ENCODE data around the gene PDE11A.

The PDE11A gene

DNA sequence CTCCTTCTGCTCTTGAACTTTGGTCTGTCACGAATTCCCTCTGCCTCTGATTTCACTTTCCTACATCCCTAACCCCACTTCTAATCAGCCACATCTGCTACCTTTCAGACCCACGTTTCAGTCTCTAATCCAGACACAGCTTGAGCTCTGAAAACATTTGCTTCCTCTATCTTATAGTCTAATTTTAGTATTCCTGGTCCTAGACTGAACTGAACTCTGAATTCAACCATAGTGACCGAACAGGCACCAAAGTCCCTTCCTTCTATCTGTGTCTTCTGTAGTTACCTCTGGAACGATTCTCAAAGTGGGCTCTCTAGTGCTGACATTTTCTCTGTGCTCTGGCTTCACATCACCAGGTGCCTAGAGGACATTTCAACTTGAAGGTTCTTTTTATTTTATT lies 156.2 kb downstream of the PDE11A start:
- no peak for DNase-seq

DNA sequence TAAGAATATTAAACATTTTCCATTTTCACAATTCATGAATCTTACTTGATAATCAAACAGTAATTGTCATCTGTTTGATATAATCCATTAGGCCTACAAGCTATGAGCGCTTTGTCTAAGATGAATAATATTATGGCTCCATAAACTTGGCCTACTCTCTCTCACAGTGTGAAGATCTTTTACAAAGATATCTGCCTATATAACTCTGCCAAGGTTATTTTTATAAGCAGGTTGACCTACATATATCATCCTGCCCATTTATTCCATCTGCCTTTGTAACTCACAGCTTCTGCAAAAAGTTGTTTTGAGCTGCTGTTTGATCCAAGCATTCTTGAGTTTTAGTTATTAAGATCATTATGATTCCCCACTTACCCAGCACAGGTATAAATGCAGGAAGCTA lies 158.3 kb downstream of the PDE11A start:
- DNase-seq, result no peak

DNA sequence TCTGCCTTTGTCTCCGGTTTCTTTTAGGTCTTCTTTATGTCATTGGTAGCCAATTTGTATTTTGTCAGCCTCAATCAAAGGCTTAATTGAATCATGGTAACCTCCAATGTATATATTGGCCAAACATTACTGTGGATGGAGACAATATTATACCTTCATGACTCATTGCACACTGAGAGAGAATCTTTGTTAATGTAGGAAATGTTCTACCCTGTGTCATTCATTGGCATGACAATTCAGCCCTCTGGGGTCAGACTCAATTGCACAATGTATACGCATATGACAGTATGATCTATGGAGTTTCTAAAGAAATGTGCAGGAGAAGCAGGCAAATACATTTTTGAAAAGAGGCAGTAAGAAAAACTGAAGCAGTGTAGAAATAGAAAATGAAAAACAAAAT lies 162.6 kb downstream of the PDE11A start:
- no peak for DNase-seq

DNA sequence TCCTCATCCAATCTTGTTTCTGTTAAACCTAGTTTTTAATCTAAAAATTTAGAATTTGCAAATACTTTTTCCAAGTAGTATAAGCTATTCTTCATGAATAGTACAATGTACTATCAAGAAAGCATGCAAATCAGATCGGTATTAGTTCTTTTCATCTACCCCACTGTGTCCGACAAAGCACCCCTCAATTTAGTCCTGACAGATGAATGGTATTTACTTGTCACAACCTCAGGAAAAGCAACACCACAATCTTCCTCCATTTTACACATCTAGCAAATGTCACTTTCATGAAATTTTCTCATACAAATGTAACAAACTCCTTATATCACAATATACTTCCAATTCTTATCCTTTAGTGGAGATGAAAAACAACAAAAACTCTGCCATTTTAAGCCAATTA lies 163.8 kb downstream of the PDE11A start:
- no peak for DNase-seq

DNA sequence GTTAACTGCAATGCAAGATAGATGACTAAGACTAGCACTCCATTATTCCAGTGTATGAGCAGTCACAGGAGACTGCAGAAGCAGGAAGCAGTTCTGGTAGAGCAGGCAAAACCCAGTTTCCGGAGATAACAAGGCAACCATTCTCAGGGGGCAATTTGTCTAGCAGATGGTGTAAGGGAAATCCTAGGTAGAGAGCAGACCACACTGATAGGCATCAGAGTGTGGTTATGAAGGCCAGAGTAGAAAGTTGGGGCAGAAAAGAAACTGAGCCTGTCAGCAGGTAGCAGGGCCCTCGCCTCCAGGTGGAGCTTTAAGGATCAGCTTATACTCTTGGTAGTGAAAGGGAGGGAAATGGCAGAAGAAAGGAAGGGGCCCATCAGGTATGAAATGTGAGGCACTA lies 164.4 kb downstream of the PDE11A start:
- DNase-seq, result no peak

DNA sequence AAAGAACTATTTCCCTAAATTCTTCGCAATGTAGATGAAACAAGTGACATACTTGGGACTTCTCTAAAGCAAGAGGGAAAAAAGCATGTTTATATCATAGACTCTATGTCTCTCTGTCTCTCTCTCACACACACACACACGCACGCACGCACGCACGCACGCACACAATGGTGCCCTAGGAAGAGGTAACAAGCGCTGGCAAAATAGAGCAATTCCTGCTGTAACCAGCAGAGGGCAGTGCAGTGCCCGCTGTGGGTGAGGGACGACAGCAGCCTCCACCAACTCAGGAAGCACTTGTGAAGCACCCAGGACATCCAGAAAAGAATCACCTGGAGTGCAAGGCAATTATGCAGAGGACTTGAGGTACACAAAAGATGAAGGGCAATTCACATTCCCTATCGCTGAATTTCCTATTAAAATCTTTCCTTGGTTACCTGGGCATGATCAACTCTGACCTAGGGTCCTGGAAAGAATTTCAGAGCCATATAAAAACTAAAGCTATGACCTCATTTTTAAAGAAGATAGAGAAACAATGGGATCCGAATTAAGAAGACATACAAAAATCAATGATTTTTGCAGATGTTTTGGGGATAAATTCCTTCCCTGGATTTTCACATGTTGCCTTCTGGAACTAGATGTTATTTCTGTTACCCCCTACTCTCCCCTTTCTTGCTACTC lies 166.4 kb downstream of the PDE11A start:
- DNase-seq, result peak; percentile 49

DNA sequence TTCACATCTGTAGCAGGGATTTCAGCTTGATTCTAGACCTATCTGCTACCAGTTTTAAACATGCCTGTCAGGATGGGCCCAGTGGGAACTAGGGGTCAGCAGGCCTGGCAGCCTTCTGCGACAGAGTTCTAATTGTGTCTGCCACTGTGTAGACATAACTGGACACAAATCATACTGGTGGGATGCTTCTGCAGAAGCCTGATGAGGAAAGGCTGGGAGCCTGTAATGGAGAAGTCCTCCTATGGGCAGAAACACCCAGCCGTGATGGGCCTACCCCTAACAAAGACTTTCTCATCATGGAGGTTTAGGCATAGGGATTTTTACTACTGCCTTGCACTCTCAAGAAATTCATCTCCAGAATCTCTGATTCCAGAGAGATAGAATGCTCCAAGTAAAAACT lies 166.9 kb downstream of the PDE11A start:
- DNase-seq, result no peak

DNA sequence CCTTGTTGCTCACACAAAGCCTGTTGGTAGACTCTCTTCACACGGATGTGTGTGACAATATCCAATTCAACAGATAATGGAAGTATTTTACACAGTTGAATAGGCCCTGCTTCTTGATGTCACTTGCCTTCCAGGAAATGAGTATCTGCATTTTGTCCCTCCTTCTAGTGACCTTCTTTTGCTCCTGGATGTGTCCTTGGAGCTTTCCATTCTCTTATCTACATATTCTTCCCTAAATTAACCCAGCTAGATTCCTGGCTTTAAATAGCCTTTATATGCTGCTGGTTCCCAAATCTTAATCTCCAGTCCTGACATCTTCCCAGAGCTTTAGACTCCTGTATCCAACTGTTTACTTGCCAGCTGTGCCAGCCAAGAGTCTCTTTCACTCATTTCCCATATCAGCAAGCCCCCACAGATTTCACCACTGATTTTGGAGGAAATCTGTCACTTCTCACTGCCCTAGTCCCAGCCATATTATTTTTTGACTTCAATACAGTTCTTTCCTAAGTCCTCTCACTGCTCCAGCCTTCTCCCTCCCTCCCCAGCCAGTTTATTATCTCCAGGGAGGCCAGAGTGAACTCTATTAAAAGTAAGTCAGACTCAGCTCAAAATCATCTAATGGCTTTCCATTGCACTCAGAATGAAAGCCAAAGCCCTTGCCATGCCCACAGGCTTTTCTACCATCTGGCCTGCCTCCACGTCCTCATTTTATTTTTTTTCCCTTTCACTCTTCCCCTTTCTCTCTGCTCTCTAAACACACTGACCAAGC lies 170.0 kb downstream of the PDE11A start:
- no peak for DNase-seq

DNA sequence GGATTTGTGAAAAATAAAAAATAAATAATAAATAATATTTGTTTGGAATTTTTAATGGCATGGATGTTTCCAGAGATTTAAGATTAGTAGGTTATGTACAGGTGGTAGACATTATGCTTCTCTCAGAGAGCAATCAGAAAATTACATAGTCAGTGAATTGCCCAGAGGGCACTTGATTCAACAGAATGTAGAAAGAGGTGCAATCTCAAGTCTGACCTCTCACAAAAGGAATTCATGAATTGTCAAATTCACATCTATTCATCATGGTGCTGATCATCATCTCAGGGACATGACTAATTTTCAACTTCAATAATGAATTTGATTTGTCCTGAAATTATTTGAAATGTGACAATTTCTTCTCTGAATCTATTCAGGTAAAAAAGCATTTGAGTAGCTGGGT lies 172.5 kb downstream of the PDE11A start:
- no peak for DNase-seq

DNA sequence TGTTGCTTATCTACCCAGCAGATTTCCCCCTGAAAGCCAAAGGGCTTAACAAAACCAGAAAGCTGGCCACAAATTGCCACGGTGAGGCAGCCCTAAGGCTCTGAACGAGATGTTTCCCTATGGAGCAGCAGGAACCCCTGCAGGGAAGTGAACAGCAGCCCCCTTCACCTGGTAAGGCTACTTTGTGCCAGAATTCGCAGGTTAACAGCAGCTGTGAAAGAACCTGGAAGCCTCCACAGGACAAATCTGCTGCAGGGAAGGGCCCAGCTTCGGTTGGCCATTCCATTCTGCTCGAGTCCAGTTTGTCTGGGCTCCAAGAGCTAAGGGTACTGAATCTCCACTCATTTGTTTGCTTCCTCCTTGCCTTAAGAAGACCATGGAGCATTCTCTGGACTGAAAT lies 175.3 kb downstream of the PDE11A start:
- no peak for DNase-seq

DNA sequence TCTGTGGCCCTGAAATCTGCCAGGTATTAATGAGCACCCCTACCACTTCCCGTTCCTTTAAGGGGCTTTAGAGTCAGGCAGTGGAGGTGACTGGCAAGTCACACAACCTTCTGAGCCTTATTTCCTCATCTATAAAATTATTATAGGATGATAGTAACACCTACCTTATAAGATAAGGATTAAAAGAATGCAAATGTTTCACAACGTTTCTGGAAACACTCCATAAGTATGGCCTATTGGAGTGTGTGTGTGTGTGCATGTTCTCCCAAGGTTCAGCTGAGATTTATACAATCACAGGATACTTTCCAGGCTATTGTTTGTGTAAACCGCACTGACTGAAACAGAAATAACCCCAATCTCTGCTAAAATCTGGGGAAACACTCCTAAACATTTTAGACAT lies 176.0 kb downstream of the PDE11A start:
- no peak for DNase-seq

DNA sequence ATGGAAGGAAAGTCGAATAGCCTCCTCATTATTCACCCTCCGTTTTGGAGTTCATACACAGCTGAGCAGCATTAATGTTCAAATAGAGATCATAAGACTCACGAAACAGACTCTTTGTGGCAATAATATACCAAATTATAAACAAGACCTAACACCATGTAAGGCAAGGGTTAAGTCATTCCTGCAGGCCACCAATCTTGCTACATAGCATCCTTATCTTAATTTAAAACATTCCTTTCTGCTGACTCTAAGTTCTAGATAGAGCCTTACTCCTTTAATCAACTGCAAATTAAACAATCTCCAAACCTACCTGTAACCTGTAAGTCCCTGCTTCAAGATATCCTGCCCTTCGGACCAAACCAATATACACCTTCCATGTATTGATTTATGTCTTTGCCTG lies 178.0 kb downstream of the PDE11A start:
- DNase-seq, result no peak

DNA sequence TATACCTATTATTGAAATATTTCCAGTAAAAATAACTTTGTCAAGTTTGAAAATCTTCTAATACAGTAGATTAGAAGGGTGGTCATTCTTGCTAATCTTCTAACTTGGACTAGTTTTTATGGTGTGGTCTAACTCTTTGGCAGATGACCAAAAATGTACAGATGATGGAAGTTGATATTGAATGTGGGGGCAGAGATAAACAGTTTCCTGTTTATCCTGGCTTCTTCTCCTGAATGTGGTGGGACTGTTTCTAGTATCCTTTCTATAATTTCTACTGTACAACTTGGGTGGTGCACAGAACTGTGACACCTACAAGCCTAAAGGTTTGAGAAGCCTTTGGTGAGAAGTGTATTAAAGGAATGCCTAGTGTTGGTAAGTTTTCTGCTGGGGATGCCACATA lies 178.7 kb downstream of the PDE11A start:
- DNase-seq, result no peak

DNA sequence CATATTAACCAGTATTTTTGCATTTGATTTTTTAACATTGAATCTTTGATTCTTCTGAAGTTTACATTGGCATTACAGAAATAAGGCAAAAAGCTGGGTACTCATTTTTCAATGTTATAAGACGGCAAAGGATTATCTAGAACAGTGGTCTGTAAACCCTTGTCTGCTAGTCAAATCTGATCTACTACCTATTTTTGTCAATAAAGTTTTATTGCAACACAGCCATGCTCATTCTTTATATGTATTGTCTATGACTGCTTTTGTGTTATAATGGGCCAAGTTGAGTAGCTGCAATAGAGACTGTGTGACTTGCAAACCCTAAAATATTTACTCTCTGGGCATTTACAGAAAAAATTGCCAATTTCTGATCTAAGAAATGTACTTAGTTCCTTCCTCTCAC lies 181.0 kb downstream of the PDE11A start:
- DNase-seq, result no peak

DNA sequence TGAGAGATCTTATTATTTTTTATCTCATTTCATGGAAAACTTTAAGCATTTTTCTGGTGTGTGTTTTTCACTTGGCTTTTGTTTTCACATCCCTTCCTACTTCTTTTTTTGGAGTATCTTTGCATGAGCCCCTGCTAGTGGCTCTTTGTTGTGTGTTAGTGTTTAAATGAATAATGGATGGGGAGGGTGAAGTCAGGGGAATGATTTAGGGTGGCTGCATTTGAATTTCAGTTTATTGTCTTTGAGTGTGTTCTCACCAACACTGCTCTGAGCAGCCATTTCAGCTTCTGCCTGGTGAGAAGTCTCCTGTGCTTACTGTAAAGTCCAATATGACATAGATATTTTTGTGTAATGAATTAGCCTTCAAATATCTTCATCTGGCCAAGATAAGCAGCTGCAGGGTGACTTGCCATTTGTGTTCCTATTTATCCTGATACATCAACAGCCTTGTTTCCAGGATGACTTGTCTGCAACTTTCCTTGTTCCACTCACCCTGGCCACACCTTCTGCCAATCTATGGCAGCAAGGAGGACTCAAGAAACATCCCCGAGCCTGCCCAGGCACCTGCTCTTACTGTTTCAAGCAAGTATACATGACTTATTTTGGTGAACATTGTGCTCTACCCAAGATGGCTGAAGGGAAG lies 182.6 kb downstream of the PDE11A start:
- DNase-seq, result no peak

DNA sequence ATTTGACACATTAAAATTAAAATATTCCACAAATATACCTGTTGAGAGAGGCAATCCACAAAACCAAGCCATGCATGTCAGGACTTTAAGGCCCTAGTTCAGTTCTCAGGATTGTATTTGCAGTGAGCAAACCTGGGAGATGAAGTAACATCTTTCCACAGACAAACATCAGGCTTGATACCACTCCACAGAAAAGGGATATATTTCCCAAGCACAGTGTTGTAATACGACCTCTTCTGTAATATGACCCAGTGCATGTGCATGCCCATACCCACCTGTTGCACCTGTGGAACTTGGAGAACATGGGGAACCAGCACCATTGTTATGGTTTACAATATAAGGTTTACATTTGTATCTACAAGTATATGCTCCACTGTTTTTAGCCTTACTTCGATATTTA lies 184.0 kb downstream of the PDE11A start:
- DNase-seq, result no peak

DNA sequence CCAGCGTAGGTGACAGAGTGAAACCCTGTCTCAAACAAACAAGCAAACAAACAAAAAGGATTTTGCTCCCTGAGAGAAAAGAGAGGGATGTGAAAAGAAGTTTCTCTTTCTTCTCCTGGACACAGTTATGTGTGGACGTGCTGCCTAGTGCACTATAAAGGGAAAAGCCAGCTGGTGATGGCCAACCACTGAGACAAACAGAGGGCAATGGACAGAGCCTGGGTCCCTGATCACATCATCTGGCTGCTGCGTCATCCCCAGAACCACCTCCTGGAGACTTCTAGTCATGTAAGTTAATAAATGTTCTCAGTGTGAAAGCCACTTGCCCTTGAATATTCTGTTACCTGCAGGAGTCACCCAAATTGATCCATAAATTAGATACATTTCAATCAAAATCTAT lies 184.9 kb downstream of the PDE11A start:
- no peak for DNase-seq

DNA sequence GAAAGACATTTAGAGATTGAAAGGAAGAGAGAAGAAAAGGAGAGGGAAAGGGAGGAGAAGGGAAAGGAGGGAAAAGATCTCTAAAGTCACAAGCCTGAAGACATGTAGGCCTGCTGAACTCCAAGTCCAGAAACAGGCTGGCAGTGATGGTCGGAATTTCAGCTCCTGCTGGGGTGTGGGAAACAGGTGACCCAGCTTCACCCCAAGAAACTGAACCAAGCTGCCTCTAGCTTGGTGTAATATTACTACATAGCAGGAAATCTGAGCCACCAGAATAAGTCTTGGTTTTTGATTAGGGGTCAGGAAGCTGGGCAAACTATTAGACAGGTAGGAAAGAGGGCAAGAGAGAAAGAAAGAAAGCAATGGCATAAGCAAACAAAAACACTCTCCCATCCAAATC lies 185.8 kb downstream of the PDE11A start:
- no peak for DNase-seq

DNA sequence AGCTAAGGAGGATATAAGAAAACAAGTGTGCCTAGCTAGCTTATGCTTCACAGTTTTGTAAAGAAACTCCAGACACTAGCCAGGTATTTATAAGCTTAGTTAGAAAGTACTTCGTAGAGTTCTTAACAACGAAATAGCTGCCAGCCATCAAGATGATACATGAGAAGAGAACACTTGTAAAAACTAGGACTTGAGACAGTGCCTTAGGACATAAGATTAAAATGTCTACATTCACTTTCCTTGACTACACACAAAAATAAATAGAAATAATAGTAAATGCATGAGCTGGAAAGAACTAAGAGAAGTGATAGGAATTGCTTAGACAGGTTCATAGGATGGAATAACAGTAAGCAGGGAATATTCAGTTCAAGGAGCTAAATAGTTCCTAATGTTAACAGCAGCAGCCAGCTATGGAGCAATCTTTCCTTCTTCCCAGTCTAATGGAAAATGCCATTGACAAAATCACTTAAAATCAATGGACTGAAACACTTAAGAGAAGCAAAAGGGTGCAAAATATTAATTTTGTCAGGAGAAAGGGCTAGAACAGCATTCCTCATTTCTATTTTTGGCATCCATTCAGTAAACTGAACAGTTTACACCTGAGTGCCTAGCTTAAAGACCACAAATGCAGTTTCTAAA lies 186.6 kb downstream of the PDE11A start:
- no peak for DNase-seq

DNA sequence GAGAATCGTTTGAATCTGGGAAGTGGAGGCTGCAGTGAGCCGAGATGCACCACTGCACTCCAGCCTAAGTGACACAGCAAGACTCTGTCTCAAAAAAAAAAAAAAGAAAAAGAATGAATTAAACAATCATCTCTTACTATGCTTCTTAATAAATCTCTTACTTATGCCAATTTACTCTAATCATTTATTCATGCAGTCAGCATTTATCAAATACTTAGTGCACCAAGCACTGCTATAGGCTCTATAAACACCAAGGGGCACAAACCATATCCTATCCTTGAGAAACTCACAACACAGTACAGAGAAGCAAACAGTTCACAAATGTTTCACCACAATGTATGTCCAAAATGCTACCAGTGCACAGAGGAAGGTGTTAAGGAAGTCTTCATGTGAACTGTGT lies 189.4 kb downstream of the PDE11A start:
- no peak for DNase-seq

DNA sequence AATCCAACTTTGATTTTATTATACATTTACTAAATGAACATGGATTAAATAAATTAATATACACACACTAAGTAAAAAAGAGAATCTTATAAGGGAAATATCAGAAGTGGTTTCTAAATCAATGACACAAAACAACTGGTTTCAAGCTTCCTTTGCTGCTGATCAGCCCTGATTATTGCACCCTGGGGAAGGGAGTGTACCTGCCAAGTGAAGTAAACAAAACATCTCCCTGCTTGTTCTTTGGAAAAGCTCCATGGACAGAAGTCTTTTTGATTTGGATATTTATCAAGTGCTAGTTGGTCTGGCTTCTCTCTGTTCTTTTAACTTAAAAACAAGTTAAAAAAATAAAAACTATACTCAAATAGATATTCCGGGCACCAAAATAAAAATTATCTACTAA lies 190.1 kb downstream of the PDE11A start:
- DNase-seq, result no peak

DNA sequence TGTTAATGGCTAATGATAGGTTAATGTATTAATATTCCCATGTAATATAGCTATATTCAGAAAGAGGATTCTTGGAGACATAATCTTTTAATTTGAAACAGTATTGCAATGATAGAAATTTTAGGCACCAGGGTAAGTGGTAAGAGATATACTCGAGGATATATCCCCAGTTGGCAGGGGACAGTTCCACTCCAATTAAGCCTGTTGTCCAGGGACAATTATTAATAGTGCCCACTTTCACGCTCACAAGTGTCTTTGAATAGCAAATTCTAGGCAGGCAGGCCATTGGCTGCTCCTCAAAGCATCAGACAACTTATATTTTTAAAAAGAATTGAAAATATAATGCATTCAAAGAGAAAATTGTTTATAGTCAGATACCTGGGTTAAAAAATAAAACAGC lies 190.7 kb downstream of the PDE11A start:
- no peak for DNase-seq

DNA sequence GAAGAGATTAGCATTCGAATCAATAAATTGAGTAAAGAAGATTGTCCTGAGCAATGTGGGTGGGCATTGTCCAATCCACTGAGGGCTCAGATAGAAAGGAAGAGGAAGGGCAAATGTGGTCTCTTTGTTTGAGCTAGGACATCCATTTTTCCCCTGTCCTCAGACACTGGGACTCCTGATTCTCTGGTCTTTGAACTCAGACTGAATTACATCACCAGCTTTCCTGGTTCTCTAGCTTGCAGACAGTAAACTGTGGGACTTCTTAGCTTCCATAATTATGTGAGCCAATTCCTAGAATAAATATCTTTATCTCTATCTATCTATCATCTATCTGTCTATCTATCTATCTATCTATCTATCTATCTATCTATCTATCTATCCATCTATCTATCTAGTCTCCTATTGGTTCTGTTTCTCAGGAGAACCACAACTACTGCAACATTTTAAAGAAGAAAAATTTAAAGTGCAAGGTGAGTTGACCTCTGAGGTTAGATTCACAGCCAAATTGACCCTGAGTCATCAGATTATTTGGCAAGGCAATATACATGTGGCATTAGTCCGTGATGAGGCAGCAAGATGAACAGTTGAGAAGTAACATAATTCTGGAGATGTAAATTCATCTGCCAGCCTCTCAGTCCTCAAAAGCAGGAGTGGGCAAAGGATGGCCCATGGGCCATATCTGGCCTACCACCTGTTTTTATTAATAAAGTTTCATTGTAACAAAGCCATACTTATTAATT lies 191.4 kb downstream of the PDE11A start:
- DNase-seq, result no peak
